Rectal smooth muscle tissue (tissue), 1 donor: ENCODE results near the gene PODN.

Experiments used
- H3K27ac ChIP-seq: one replicate; pipeline ENCODE4 v1.7.0; 2013; ENCODE audit warnings: low read depth, low read length, inconsistent platforms
- H3K27me3 ChIP-seq: one replicate; pipeline ENCODE4 v1.7.0; 2013; ENCODE audit warnings: low read length; ENCODE audit not compliant: control insufficient read depth, insufficient read depth
- H3K36me3 ChIP-seq: one replicate; pipeline ENCODE4 v1.7.0; 2013; ENCODE audit warnings: low read length; ENCODE audit not compliant: control insufficient read depth, insufficient read depth
- H3K4me1 ChIP-seq: one replicate; pipeline ENCODE4 v1.7.0; 2013; ENCODE audit warnings: low read length; ENCODE audit not compliant: control insufficient read depth, insufficient read depth
- H3K4me3 ChIP-seq: one replicate; pipeline ENCODE4 v1.7.0; 2013; ENCODE audit warnings: low read length
- H3K9ac ChIP-seq: one replicate; pipeline ENCODE4 v1.7.0; 2013; ENCODE audit warnings: low read length

Gene PODN

DNA sequence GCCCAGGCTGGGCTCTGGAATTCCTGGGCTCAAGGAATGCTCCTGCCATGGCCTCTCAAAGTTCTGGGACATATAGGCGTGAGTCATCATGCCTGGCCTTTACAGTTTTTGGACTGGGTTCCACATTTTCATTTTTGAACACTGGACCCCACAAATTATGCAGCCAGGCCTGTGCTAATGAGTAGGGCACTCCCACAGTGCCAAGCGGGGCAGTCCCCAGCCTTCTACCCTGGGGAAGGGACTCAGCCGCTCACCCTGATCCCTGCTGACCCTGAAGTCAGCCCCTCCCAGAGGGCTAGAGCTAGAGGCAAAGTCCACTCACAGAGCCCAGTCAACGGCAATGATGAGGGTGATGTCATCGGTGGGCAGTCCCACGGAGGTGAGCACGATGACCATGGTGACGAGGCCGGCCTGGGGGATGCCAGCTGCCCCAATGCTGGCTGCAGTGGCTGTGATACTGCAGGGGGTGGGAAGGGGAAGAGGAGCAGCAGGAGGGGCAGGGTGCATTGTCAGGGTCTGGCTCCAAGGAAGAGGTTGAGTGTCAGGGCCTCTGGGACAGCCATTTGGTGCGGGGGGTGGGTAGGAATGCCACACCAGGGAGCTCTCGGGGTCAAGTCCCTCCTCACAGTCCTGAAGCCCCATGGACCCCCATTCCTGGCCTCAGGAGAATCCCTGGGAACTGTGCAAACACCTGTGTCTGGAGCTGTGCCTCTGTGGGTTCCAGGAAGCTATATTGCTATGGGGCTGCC is 27.6 kb downstream of the PODN start:
- H3K9ac ChIP-seq, result no peak overlapping the region
- H3K36me3 ChIP-seq, result peaks cover 2% of the 10 kb centered on the region
- no peaks in the 10 kb centered on the region for H3K27me3 ChIP-seq
- H3K4me3 ChIP-seq, result no peak overlapping the region
- H3K4me1 ChIP-seq, result no peaks in the 10 kb centered on the region
- no peak overlapping the region for H3K27ac ChIP-seq

DNA sequence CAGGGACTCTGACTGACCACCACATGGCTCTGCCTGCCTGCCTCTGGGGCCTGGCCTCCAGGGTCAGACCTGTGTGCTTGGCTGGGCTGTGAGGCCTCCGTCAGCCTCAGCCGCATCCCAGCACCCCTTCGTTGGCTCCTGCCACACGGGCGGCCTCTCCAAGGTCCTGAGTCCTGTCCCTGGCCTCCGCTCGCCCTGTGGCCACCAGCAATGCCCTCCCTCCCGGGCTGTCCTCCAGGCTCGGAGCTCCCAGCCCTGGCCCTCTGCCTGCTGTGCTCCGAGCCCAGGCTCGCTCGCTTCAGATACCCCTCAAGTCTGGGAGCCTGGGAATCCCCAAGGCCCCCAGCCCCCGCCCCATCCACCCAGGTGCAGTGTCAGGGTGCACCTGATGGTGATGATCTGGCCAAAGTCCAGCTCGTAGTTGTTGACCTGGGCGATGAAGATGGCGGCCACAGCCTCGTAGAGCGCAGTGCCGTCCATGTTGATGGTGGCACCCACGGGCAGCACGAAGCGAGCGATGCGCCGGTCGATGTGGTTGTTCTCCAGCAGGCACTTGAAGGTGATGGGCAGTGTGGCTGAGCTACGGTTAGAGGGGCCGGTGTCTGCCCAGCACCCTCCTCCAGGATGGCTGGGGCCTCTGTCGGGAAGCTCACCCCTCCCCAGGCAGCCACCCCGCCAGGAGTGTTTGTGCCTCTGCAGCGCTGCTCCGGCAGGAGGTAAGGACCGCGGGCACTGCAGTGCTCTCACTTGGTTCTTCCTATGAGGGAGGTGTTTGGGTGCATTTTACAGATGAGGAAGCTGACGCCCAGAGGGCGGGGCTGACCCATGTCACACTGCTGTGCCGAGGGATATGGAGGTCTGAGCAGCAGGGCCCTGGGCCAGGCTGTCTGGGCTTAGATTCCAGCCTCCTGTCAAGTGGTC is 28.5 kb downstream of the PODN start:
- H3K9ac ChIP-seq, result no peak overlapping the region
- H3K27ac ChIP-seq, result no peak overlapping the region

DNA sequence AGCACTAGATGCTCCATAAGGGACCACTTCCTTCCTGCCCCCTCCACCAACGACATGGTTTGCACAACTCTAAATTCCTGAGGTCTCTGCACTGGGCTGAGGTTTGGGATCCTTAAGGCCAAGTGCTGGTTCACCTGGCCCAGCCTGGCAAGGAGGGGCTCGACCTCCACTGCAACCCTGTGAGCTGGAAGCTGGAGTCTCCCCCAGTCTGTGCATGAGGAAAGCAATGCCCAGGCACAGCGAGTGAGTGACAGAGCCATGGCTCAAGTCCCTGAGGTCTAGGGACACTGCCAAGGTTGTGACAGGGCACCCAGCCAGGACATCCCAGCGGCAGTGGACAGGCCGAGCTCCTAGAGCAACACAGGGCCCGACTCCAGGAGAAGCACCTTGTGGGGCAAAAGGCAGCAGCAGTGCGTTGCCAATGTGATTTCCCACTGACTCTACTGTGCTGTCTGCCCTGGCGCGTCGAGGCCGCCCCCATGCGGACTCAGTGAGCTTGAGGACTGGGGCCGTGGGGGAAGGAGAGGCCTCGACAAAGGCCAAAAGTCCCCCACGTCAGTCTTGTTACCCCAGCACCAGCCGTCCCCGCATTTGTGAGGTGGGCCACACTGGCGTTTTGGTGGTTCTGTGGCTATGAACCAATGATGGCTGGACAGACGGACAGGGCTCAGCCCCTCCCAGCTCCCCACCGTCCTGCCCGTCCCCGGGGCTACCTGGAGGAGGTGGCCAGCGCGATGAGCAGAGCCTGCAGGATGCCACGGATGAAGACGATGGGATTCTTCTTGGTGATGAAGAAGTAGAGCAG is 30.0 kb downstream of the PODN start:
- Histone ChIP-seq H3K4me1 (no peaks in the 10 kb centered on the region), H3K27ac (no peak overlapping the region), H3K4me3 (no peak overlapping the region), H3K27me3 (no peaks in the 10 kb centered on the region), H3K9ac (no peak overlapping the region), H3K36me3 (no peaks in the 10 kb centered on the region)

More for the DNA sequence above, 28.5 kb downstream of the PODN start:
- H3K27me3 ChIP-seq, result no peaks in the 10 kb centered on the region
- H3K36me3 ChIP-seq, result peaks cover 2% of the 10 kb centered on the region
- no peaks in the 10 kb centered on the region for H3K4me1 ChIP-seq
- H3K4me3 ChIP-seq, result no peak overlapping the region

DNA sequence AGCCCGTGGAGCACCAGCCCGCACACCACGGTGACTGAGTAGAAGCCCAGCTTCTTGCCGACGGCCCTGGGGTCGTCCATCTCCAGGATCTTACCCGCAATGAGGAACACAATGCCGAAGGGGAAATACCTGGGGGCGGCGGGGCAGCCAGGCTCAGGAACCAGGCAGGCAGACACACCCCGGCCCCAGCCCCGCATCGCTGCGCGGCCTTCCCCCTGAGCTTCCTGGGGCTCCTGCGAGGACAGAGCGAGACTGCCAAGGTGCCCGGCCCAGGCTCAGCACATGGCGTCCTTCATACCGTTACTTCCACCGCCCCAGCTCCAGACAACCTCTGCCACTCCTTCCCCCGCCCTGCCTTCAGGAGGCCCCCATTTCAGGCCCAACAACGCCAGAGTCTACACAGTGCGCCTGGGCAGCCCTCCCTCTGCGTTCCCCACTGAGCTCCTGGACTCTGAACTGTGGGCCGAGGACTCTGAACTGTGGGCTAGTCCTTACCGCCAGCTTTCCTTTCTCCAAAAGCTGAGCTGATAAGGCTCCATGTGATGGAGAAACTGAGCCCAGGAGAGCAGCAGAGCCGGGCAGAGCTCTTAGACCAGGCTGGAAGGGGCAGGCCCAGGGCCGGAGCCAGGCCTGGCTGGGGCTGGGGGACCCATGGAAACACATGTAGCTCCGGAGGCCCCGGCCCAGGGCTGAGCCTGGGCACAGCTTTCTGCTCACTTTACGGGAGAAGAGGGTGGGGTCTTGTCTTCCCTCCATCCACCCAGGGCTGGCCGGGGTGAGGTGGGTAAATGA is 30.8 kb downstream of the PODN start:
- Histone ChIP-seq H3K27me3 (no peaks in the 10 kb centered on the region), H3K27ac (no peak overlapping the region), H3K4me3 (no peak overlapping the region)

DNA sequence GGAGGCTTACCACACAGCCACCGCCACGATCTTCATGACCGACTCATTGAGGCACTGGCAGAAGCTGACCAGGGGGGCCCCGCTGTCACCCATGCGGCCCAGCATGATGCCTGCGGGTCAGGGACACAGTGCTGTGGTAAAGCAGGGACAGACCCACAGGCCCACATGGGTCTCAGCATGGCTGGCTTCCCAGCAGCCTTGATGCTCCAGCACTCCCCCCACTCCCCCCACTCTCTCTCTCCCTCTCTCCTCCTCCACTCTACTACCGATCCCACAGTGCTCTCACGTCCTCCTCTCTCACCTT is 31.4 kb downstream of the PODN start:
- Histone ChIP-seq H3K4me3 (no peak overlapping the region), H3K4me1 (no peaks in the 10 kb centered on the region), H3K27ac (no peak overlapping the region), H3K9ac (no peak overlapping the region), H3K27me3 (no peaks in the 10 kb centered on the region), H3K36me3 (no peaks in the 10 kb centered on the region)

More for the DNA sequence above, 30.8 kb downstream of the PODN start:
- Histone ChIP-seq H3K4me1 (no peaks in the 10 kb centered on the region), H3K36me3 (no peaks in the 10 kb centered on the region), H3K9ac (no peak overlapping the region)

DNA sequence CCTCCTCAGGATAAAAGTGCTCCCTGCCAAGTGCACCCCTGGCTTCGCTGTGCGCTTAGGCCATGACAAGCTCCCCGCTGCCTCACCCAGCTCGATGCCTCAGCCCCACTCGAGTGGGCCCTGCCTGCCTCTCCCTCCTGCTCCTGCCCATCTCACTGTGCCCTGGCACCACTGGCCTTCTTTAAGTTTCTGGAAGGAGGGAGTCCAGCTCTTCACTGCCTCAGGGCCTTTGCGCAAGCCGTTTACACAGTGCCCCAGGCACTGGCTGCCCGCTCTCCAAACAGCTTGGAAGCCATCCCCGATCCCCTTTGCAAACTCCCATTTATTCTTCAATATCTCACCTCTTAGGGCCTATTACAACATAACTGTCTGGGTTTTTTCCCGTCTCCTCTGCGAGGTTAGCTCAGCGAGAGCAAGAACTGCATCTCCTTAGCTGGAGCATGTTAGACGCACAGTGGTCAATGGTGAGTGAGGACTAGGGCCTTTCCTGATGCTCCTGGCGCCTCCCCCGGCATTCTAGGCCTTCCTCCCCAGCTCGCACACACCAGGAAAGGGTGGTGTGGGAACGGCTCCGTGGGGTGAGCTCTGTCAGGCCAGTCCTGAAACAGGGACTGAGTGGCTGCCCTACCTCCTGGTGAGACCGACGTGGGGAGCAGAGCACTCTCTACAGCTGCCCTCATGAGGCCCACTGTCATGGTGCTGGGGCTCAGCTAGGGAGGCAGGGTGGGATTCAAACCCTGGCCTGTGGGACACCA is 31.9 kb downstream of the PODN start:
- no peak overlapping the region for H3K27ac ChIP-seq
- no peak overlapping the region for H3K9ac ChIP-seq
- H3K4me3 ChIP-seq, result no peak overlapping the region

DNA sequence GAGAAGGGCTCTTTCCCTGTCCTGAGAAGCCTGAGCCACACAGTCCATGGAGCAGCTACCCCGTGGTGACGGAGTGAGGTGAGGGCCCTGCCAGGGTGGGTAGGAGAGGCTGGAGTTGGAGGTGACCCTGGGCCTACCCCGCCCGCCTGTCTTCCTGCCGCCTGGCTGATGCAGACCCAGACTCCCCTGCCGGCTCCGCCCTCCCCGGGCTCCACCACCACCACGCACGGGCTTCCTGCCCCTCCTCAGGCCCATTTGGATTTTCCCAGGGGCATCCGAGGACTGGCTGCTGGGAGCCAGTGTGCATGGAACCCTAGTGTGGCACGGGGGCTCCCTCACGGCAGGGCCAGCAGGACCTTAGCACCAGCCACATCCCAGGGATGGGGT is 32.5 kb downstream of the PODN start:
- Histone ChIP-seq H3K27ac (no peak overlapping the region), H3K4me1 (no peaks in the 10 kb centered on the region), H3K9ac (no peak overlapping the region), H3K4me3 (no peak overlapping the region), H3K36me3 (no peaks in the 10 kb centered on the region), H3K27me3 (no peaks in the 10 kb centered on the region)

More for the DNA sequence above, 31.9 kb downstream of the PODN start:
- no peaks in the 10 kb centered on the region for H3K27me3 ChIP-seq
- no peaks in the 10 kb centered on the region for H3K36me3 ChIP-seq
- no peaks in the 10 kb centered on the region for H3K4me1 ChIP-seq

DNA sequence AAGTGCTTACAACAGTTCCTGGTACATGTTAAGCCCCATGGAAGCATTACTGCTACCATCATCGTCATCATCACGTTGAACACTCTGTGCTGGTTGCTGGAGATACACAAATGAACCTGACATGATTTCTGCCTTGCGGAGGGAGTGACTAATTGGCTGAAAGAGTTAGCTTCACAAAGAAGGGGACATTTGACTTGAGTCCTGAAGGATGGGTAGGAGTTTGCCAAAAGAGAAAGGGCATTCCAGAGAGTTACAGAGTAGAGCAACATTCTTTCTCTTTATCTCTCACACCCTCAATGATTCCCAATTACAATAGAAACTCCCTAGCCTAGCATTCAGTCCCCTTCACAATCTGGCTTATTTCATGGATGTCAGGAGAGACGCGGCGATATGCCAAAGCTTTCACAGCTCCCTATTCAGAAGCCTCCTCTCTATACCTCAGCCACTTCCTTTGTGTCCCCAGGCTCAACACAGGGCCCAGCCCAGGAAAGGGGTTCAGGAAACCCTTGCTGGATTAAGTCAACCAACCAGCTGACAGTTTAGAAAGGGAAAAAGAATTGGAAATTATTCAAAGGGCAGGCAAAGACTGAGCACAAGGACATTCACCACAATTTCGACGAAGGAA is 42.4 kb downstream of the PODN start:
- H3K36me3 ChIP-seq, result no peaks in the 10 kb centered on the region
- H3K27ac ChIP-seq, result peak overlapping the region; percentile 25
- peaks cover 8% of the 10 kb centered on the region for H3K4me1 ChIP-seq
- H3K9ac ChIP-seq, result no peak overlapping the region
- no peak overlapping the region for H3K4me3 ChIP-seq
- no peaks in the 10 kb centered on the region for H3K27me3 ChIP-seq

DNA sequence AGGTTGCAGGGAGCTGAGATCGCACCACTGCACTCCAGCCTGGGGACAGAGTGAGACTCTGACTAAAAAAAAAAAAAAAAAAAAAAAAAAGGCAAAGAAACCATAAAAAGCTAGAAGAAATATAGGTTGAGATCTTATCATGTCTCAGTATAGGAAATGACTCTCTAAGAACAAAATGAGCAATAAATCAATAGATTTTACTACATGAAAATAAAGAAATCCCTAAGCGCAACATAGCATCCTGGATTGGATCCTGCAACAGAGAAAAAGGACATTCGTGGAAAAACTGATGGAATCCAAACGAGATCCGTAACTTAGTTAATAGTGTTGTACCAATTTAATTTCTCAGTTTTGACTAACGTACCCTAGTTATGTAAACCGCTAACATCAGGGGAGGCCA is 45.1 kb downstream of the PODN start:
- Histone ChIP-seq H3K9ac (no peak overlapping the region), H3K4me1 (peaks cover 15% of the 10 kb centered on the region), H3K27ac (no peak overlapping the region), H3K4me3 (no peak overlapping the region), H3K36me3 (no peaks in the 10 kb centered on the region), H3K27me3 (no peaks in the 10 kb centered on the region)

DNA sequence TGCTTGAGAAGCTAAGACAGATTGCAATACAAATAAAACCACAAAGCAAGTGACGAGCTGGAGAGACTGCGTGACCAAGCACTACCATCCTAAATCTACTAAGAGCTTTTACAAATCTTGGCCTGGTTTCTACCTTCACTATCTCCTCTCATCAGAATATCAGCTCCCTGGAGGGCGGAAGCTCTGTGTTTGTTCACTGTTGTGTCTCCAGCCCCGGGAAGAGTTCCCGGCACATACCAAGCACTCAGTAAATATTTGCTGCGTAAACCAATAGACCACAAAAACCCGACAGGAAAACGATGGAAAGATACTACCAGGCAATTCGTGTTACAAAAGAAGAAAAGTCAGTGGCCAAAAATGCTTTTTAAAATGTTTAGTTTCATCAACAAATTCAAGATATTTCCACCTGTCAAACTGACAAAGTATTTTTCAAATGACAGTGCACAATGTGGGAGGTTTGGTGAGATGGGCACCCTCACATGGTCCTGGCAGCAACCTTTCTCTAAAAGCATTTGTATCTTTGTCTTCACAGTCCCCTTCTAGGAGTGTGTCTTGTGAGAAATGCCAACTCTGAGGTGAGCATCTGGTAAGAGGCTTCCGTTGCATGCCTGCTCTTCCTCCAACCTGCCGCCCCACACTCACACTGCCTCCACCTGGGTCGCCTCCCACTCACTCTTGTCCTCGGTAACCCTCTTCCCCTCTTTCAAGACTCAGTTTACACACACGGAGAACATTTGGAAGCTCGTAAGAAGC is 45.7 kb downstream of the PODN start:
- Histone ChIP-seq H3K36me3 (no peaks in the 10 kb centered on the region), H3K9ac (no peak overlapping the region), H3K4me1 (peaks cover 15% of the 10 kb centered on the region), H3K27me3 (no peaks in the 10 kb centered on the region), H3K27ac (no peak overlapping the region), H3K4me3 (no peak overlapping the region)
